Stimulated activated CD8-positive, alpha-beta memory T cell treated with anti-CD3 and anti-CD28 coated beads, Interleukin-7, amount 100 ng/mL, for 48 hours (primary cell): ENCODE results near the gene CDH11.

Experiments used
- DNase-seq, 2 donors: peaks; one replicate each; pipeline ENCODE4 v3.0.0-alpha.2; 2020; ENCODE audit warnings: low read depth in 1 of 2; ENCODE audit errors: extremely low read depth in 1 of 2

The CDH11 gene

DNA sequence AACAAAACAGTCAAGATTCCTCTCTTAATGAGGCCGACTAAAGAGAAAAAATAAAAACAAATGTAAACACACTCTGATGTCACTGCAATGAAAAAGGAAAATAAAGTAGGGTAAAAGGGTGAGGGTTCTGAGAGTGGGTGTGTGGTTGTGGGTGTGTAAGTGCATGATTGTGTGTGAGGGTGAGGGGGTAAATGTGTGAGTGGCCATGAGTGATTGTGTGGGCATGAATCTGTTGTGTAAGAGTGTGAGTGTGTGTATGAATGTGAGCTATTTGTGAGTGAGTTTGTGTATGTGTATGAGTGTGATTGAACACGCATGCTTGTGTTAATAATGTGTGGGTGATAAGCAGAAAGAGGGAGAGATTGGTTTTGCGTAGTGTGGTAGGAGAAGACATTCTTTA, 132.8 kb downstream of the CDH11 start:
- no peak for DNase-seq

DNA sequence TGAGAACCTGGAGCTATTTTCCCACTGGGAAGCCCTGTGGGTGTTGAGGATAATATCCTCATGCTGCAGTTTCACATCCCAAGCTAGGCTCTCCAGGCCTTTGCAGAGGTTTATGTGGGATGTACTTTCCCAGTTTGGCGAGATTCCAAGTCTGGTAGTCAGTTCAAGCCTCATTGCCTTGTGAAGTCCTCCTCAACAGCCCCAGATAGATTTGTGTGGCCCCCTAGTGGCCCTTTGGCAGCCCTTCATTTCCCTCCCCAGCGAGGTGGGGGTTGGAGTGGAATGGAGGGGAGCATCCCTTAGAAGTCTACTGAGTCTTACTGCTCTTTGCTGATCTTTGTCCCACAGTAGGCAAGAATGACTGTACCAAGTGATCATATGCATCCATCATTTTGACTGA, 137.9 kb downstream of the CDH11 start:
- DNase-seq, result no peak

DNA sequence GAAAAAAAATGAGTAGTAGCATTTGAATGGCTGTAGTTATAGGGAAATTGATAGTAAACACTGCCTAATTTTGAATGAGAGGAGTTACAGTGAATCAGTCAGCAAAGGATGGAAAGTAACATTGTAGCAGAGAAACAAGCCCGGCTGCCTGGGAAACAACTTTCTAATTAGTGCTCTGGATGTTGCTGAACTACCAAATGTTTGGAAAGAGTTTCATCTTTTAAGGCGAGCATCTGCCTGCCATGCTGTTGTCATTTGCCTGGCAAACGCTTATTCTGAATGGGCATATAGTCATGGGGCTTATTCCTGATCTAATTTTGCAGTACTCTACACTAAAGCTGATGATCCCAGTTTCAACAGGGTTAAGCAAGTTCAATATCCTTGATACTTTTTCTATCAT, 138.6 kb downstream of the CDH11 start:
- DNase-seq, result no peak

DNA sequence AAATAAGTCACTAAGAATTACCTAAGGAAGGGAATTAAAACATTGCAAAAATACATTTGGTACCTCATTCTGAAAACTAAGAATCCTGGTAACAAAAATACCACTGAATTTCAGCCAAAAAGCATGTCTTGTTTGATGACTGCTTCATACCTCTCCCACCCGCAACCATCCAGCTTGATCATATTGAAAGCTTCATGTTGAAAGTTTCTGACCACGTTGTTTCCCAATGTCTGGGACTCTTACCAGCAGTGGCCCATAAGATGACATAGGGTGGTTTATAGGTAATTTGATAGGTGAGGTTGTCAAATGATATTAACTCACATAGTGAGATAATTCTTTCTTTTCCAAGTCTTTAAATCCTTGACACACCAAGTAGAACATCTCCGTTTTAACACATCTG, 139.3 kb downstream of the CDH11 start:
- no peak for DNase-seq

DNA sequence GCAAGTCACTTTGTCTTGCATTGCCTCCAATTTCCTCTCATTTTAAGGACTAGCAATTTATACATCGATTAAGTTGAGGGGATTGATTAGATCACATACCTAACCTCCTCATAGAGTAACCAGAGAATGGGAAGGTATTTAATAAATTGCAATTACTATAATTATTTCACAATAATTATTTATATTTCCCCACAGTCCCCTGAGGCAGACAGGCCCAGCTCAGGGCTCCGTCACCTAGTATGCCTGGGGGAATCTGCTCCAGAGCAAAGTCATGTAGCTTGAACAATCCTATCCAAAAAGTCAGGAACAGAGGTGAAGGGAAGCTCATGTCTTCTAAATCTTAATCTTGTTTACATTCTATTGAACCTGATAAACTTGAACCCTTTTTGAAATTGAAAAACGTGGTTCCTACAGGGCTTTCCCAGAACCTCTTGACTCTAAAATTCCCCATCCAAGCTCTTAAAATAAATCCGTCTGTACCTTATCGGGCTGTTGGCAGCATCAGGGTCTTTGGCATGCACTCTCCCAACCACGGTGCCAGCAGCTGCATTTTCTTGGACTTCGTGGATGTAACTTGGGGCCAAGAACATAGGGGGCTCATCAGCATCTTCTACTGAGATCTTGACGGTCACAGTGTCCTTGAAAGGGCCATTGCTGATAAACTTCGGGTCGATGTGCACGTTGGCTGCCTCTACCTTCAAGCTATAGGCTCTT, 140.1 kb downstream of the CDH11 start:
- DNase-seq, result no peak

DNA sequence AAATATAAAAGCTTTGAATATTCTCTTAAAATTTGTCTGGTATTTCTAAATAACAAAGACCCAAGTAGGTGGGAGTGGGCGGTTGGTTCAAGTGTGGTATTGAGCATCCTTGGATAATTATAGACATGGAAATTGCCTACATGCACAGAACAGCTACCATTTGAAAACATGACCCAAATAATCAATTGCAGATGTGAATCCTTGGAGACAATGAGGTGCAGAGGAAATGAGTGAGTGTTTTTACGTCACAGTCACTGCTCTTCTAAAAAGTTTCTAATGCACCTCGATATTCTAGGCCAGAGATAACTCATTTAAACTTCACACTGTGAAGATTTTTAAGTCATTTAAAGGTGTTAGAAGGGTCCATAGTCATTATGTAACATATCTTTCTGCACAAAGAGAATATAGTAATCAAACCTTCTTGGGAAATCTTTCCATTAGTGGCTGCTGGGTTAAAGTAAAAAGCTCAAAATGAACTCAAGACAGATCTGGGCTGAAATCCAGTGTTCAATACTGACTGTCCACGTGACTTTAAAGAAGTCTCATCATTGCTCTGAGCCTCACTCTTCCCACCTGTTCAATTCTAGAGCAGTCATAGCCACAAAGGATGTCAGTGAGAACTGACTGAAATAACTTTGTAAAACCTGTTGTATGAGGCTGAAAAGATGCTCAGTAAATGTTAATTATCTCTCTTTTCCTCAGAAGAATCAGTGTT, 144.5 kb downstream of the CDH11 start:
- DNase-seq, result no peak

DNA sequence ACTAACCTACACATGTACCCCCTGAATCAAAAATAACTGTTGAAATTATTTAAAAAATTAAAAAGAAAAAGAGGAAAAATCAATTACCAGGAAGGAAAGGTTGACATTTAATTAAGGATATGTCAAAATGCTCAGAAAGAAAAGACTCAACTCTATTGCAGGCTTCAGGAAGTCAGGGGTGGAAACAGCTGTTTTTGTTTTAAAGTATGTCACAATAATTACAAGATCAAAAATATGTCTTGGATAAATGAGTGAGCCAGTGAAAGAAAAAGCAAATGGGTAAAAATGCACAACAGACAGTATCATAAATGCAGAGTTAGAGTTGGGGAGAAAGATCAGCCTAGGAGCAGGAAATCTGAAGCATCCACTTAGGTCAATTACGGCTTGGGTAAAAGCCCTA, 146.0 kb downstream of the CDH11 start:
- DNase-seq, result no peak

DNA sequence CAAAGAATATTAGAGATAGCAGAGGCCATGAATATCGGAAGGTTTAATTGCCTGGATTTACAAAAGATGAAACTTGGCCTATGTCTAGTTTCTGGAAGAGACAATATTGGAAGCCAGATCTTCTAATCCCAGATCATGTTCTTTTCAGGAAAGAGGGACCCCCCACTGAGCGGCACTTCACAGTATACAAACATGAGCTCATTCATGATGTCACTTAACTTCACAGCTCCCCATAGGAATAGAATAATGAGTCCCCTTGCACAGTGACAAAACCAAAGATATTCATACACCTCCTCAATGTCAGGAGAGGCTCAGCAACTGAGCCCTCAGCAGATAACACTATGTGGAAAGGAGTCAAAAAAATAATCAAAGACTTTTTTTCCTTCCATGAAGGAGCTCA, 147.5 kb downstream of the CDH11 start:
- DNase-seq, result no peak

DNA sequence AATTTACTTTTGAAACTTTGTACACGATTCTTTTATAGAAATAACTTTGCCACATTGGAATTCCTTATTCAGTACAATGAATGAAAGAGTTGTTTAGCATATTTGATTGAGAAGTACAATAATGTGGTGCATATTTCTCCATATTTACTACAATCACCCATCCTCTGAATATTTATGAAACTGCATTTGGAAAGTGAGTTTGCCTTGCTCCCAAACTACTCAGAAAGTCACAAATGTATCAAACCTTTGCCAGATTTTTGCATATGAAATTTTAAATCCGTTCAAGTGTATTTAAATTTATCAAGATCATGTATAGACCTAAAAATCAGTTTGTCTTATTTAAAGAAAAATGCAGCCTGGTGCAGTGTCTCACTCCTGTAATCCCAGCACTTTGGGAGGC, 148.7 kb downstream of the CDH11 start:
- no peak for DNase-seq

DNA sequence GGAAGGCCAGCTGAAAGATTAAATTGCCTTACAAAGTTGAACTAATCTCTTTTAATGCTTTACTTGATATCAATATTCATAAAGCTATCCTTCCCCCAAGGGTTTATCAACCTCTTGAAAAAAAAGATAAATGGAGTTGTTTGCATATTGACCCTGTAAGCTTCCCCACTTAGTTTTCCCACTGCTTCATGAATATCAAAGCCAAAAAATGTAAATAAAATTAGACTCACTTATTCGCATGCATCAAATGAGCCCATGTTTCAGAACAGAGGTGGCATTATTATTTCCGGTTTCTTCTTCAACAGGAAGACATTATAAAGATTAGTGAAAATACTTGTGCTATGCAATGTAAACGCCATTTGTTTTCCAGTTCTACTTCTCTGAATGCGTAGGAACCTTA, 150.7 kb downstream of the CDH11 start:
- DNase-seq, result no peak

DNA sequence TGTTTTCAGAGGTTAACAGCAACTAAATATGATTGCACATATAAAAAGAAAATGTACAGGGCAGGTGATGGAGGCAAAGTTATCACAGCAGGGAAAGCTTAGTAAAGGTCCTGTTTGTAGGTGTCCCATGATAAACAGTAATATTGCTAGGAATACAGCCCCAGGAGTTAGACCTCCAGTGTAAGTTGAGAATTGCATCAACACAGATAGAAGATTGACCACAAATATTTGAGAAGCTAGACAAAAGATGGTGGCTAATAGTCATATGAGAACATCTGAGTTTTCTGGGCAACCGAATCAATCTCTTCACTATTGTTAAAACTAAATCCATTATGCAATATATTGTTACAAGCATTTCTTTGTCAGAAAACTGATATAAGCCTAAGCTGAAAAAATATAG, 152.6 kb downstream of the CDH11 start:
- DNase-seq, result no peak

DNA sequence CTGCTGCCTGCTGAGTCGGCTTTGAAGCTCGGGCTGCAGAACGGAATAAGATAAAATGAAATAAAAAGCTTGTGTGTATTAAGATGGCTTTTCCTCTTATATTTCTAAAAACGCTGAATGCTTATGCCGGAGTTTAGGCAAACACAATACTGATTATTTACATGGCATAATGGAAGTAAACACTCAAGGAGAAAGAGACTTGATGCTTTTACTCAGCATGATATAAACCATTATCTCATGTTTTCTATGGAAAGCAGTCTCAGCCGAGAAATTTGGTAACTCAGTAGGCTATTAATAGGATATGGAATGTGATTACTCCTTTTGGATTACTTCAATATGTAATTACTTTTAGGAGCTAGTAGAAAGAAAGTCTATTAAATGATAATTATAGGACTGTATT, 153.3 kb downstream of the CDH11 start:
- no peak for DNase-seq

DNA sequence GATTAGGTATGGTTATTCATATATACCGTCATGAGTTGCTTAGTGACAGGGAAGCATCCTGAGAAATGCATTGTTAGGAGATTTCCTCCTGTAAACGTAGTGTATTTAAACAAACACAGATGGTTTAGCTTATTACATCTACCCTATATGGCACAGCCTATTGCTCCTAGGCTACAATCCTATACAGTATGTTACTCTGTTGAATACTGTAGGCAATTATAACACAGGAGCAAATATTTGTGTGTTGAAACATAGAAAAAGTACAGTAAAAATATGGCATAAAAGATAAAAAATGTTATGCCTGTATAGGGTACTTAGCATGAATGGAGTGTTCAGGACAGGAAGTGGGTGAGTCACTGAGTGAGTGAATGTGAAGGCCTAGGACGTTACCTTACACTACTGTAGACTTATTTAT, 157.7 kb downstream of the CDH11 start:
- DNase-seq, result no peak

DNA sequence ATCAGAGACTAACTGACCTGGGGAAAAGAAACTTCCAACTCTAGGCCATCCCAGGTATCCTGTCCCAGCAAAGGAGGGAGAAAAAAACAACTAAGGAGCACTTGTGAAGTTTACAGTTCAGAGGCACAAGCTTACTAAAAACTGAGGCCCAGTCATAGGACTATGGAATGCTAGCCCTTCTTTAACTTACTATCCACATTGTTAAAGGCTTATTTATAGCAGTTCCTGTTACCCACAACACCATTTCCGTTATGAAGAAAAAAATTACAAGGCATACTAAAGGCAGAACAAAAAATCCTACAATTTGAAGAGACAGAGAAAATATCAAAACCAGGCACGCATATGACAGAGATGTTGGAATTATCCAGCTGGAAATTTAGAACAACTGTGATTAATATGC, 159.1 kb downstream of the CDH11 start:
- DNase-seq, result no peak

DNA sequence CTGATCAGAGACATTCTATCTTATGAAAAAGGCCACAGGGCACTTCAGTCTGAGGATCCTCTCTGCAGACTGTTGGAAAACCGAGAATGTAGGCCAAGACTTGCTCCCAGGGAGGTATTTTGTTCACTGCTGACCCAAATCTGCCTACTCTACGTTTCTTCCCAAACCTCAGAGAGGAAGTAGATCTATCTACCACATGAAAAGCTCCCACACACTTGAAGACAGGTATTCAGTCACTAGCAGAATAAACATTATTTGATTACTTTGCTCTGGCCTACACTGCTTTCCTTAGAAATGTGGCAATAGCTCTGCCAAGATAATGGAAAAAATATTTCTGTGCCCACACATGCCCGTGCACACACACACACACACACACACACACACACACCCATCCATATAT, 164.6 kb downstream of the CDH11 start:
- DNase-seq, result no peak

DNA sequence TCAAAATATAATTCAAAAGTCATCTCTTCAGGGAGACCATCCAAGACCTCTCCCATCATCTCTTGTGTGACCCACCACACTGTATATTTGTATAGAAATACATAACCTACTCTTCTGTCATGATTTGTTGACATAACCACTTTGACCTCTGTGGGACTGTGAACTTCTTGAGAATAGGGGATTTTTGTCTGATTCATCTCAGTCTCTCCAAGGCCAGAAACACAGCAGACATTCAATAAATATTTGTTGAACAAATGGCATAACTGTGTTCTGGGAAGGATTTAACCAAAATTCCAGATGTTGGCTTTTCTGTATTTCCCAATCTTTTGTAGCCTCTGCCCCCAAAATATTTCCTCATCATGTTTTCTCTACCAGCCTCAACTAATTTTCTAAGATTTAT, 169.7 kb downstream of the CDH11 start:
- DNase-seq, result no peak

DNA sequence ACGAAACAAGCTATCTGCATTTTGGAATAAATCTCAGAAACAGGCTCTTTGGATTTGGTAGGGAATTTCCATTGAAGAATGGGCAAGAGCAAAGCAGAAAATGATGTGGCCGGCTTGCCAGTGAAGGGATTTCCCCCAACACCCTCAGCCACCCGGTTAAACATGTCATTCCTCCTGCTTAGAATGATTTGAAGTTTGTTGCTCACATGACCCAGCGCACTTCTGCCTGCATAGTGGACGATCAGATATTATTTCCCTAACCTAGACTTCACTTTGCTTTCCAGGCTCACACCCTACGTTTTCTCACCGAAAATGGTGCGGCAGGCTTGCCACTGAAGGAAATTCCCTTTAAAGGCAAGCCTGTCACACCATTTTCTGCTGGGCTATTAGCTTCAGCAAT, 170.7 kb downstream of the CDH11 start:
- DNase-seq, result no peak

DNA sequence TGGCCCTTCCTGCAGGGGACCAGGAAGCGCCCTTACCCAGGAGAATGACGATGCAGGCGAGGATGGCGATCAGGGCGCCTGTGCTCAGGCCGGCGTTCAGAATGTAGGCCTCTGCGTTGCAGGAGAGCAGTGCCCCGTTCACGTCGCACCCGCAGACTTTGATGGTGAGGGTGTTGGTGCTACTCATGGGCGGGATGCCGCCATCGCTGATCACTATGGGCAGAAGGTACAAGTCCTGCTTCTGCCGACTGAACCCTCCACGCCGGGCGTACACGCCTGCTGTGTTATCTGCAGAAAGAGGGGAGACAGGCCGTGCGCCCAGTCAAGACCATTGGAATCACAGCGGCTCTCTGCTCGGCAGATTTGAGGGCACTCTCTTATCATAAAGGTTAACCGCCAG, 171.1 kb downstream of the CDH11 start:
- no peak for DNase-seq

DNA sequence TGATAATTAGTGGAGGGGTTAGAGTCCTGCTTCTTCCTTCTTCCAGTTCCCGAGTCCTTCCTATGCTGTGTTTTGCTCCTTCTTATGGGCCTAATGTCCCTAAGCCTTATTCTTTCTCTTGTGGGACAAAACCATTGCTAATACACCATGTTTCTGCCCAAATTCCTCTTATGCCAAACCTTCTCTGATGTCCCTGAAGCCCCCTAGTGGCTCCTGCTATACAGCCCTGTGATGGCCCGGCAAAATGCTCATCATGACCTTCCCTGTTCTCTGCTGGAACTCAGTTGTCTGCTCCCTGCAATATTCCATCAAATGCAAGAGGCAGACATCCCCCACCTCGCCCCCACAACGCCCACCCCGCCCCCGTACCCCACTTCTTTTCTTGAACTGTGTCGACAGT, 171.6 kb downstream of the CDH11 start:
- no peak for DNase-seq

DNA sequence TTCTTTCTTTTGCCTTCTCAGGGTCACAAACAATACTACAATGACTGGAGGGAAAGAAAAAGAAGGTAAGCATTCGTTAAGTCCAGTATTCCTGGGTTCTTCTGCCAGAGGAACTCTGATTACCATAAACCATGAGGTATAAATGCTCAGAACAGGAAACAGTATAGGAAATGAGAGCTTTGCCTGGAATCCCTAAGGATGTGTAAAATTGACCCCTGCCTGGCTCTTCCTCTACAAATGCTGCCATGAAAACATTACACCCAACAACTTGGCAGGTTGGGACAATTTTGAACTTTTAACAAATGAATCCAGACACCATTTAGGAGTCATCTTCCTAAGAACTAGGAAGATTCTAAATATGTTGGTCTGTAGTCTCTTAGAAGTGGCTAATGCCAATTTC, 173.8 kb downstream of the CDH11 start:
- no peak for DNase-seq

DNA sequence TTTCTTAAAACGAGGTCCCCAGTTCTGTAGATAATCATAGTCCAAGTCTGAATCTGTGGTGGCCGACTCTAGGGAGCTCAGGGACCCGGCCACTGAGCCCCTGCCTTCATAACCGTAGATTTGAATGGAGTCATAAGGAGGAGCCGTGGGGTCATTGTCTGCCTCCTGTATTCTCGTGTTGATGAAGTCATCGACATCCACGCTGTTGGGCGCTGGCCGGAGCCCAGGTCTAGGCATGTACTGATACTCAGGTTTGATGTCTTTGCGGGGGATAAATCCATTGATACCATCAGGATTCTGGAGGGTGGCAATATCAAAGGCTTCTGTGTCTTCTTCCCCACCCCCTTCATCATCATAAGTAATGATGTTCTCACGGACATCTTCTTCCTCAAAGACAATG, 174.2 kb downstream of the CDH11 start:
- DNase-seq, result no peak

DNA sequence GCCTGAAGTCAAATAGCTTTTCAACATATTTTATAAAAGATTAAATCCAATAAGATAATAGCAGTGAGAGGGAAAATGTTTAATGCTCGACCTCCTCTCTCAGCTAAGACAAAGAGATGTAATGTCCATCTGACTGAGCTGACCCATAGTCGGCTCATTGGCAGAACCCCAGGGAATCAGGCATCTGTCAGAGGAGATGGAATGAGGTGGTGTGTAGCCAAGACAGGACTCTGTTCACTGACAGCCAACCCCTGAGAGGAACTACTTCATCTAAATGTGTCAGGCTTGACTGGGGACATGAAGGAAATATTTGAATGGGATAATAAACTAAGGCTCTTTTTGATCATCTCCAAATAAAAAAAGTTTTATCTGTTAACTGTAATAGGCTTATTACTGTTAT, 188.0 kb downstream of the CDH11 start:
- no peak for DNase-seq

DNA sequence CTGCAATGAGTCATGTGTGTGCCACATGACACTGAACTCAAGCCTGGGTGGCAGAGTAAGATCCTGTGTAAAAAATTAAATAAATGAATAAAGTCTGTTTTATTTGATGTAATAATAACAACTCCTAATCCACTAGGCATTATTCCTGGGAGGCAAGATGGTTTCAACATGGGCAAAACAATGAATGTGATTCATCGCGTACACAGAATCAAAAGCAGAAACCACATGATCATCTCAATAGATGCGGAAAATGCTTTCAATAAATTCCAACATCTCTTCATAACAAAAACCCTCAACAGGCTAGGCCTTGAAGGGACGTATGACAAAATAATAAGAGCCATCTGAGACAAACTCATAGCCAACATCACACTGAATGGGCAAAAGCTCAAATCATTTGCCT, 195.4 kb downstream of the CDH11 start:
- DNase-seq, result no peak
